GM19463 (cell line): Measurements from ENCODE around the gene NDUFS4.
"Not testable (repeated sequence)": the region's sequence is repeated elsewhere in the genome, so short reads cannot be mapped to it uniquely, and the experiment has no call there.

Source experiments
- ATAC-seq: cut with Tn5 transposase; IDR thresholded peaks from one replicate; pipeline ENCODE4 v1.9.1; 2021; ENCODE audit warnings: mild to moderate bottlenecking, moderate library complexity; ENCODE audit not compliant: unreplicated experiment

The NDUFS4 gene

GRCh38 chr5:53571403-53571802 lies 11.0 kb downstream of the NDUFS4 start:
- ATAC-seq: no peak

GRCh38 chr5:53575101-53575500 lies 14.7 kb downstream of the NDUFS4 start:
- no peak for ATAC-seq

GRCh38 chr5:53575831-53576230 lies 15.4 kb downstream of the NDUFS4 start:
- ATAC-seq: no peak

GRCh38 chr5:53576674-53577073 lies 16.2 kb downstream of the NDUFS4 start:
- no peak for ATAC-seq

GRCh38 chr5:53578854-53579253 lies 18.4 kb downstream of the NDUFS4 start:
- ATAC-seq: no peak

- ATAC-seq: no peak
These were observed 20.1 kb downstream of the NDUFS4 start for GRCh38 chr5:53580547-53580946.

- no peak for ATAC-seq
These were observed 21.8 kb downstream of the NDUFS4 start for GRCh38 chr5:53582225-53582624.

- no peak for ATAC-seq
These were observed 30.3 kb downstream of the NDUFS4 start for GRCh38 chr5:53590759-53591158.

GRCh38 chr5:53594419-53594818 lies 34.0 kb downstream of the NDUFS4 start:
- ATAC-seq: no peak

GRCh38 chr5:53597894-53598293 lies 37.5 kb downstream of the NDUFS4 start:
- no peak for ATAC-seq

GRCh38 chr5:53601570-53601969 lies 41.1 kb downstream of the NDUFS4 start:
- ATAC-seq: no peak

- no peak for ATAC-seq
These were observed 42.7 kb downstream of the NDUFS4 start for GRCh38 chr5:53603009-53603687.

- ATAC-seq: no peak
These were observed 43.9 kb downstream of the NDUFS4 start for GRCh38 chr5:53604309-53604708.

GRCh38 chr5:53607886-53608285 lies 47.4 kb downstream of the NDUFS4 start:
- no peak for ATAC-seq

GRCh38 chr5:53608897-53609296 lies 48.5 kb downstream of the NDUFS4 start:
- ATAC-seq: not testable (repeated sequence)

GRCh38 chr5:53613061-53613460 lies 52.6 kb downstream of the NDUFS4 start:
- ATAC-seq: no peak

GRCh38 chr5:53613536-53613935 lies 53.1 kb downstream of the NDUFS4 start:
- ATAC-seq: no peak

GRCh38 chr5:53614376-53614885 lies 54.0 kb downstream of the NDUFS4 start:
- no peak for ATAC-seq

GRCh38 chr5:53616939-53617549 lies 56.6 kb downstream of the NDUFS4 start:
- ATAC-seq: no peak

- ATAC-seq: no peak
These were observed 70.8 kb downstream of the NDUFS4 start for GRCh38 chr5:53631251-53631650.

GRCh38 chr5:53642061-53642460 lies 81.6 kb downstream of the NDUFS4 start:
- ATAC-seq: no peak

- ATAC-seq: no peak
These were observed 83.0 kb downstream of the NDUFS4 start for GRCh38 chr5:53643445-53643844.

- ATAC-seq: no peak
These were observed 84.6 kb downstream of the NDUFS4 start for GRCh38 chr5:53645078-53645477.
